GM19324 (cell line): ENCODE data around the gene BEAN1.
"Not testable (repeated sequence)": the region's sequence is repeated elsewhere in the genome, so short reads cannot be mapped to it uniquely, and the experiment has no call there.

Experiments used
- ATAC-seq: cut with Tn5 transposase; IDR thresholded peaks from one replicate; pipeline ENCODE4 v1.9.1; 2021; ENCODE audit warnings: mild to moderate bottlenecking, moderate library complexity; ENCODE audit not compliant: unreplicated experiment, low FRiP score

Gene BEAN1

GRCh38 chr16:66438536-66438935, 11.4 kb downstream of the BEAN1 start:
- no peak for ATAC-seq

- no peak for ATAC-seq
Observed at GRCh38 chr16:66439051-66439730, 12.1 kb downstream of the BEAN1 start.

GRCh38 chr16:66440271-66440802, 13.2 kb downstream of the BEAN1 start:
- no peak for ATAC-seq

- ATAC-seq, result no peak
Observed at GRCh38 chr16:66440970-66441369, 13.9 kb downstream of the BEAN1 start.

- no peak for ATAC-seq
Observed at GRCh38 chr16:66441586-66442375, 14.7 kb downstream of the BEAN1 start.

GRCh38 chr16:66442502-66443268, 15.6 kb downstream of the BEAN1 start:
- no peak for ATAC-seq

GRCh38 chr16:66443269-66443652, 16.2 kb downstream of the BEAN1 start:
- ATAC-seq, result no peak

- ATAC-seq, result no peak
Observed at GRCh38 chr16:66444049-66444481, 17.0 kb downstream of the BEAN1 start.

- ATAC-seq, result no peak
Observed at GRCh38 chr16:66446737-66447136, 19.6 kb downstream of the BEAN1 start.

- no peak for ATAC-seq
Observed at GRCh38 chr16:66447491-66447890, 20.4 kb downstream of the BEAN1 start.

- no peak for ATAC-seq
Observed at GRCh38 chr16:66451548-66451947, 24.5 kb downstream of the BEAN1 start.

GRCh38 chr16:66453230-66453629, 26.1 kb downstream of the BEAN1 start:
- not testable (repeated sequence) for ATAC-seq

GRCh38 chr16:66454751-66455150, 27.7 kb downstream of the BEAN1 start:
- ATAC-seq, result no peak

- ATAC-seq, result no peak
Observed at GRCh38 chr16:66455970-66456369, 28.9 kb downstream of the BEAN1 start.

- ATAC-seq, result no peak
Observed at GRCh38 chr16:66457888-66458287, 30.8 kb downstream of the BEAN1 start.

GRCh38 chr16:66458292-66458691, 31.2 kb downstream of the BEAN1 start:
- ATAC-seq, result no peak

GRCh38 chr16:66458853-66459252, 31.8 kb downstream of the BEAN1 start:
- ATAC-seq, result no peak

- no peak for ATAC-seq
Observed at GRCh38 chr16:66459878-66460277, 32.8 kb downstream of the BEAN1 start.

GRCh38 chr16:66460703-66461102, 33.6 kb downstream of the BEAN1 start:
- ATAC-seq, result no peak

GRCh38 chr16:66462912-66463311, 35.8 kb downstream of the BEAN1 start:
- ATAC-seq, result no peak

- not testable (repeated sequence) for ATAC-seq
Observed at GRCh38 chr16:66465946-66466345, 38.9 kb downstream of the BEAN1 start.
